ENCODE measurements around the gene R3HDM4. TPM values are rescaled to one million over a fixed set of nuclear protein-coding genes. Genes with fewer than 3 reads are reported as not detected.

The R3HDM4 gene
- total and polyA plus RNA-seq, 4 donors: 31.6 to 139 (median 77.7) TPM

- Histone ChIP-seq H3K9ac (ENCODE audit: insufficient read depth in 1 of 2, low read length in 2 of 2) (no peak overlapping the region), H3K4me1 (ENCODE audit: control insufficient read depth in 5 of 5, insufficient read depth in 5 of 5, low read length in 5 of 5) (peaks cover 3 to 30% (median 21%) of the 10 kb centered on the region in 5 donors), H3K4me3 (no peak overlapping the region), H3K27me3 (ENCODE audit: control insufficient read depth in 3 of 3, insufficient read depth in 3 of 3, low read length in 2 of 3) (no peaks in the 10 kb centered on the region), H3K27ac (ENCODE audit: low read depth in 1 of 2, low read length in 1 of 2) (no peak overlapping the region), H3K9me3 (ENCODE audit: control insufficient read depth in 4 of 4, insufficient read depth in 3 of 4, low read length in 3 of 4) (peaks cover 0 to 2% (median 0%) of the 10 kb centered on the region in 4 donors), H3K36me3 (ENCODE audit: control insufficient read depth in 4 of 4, insufficient read depth in 4 of 4, low read length in 4 of 4) (peaks cover 0 to 20% (median 8%) of the 10 kb centered on the region in 4 donors)
- TF ChIP-seq CTCF (IDR thresholded peaks at IDR 0.05; ENCODE audit: control extremely low read depth, extremely low read depth): no peak
- DNase-seq: no peak
- no peak for ATAC-seq (ENCODE audit: insufficient read depth, low FRiP score)
- WGBS, 2 donors: 87 to 88% methylated on average over 22 of the region's 22 CpGs
Measured at GRCh38 chr19:939439-939838, 26.4 kb upstream of the R3HDM4 start.

GRCh38 chr19:938233-938923, 25.4 kb upstream of the R3HDM4 start:
- peaks cover 3 to 38% (median 32%) of the 10 kb centered on the region in 5 donors for H3K4me1 ChIP-seq (ENCODE audit: control insufficient read depth in 5 of 5, insufficient read depth in 5 of 5, low read length in 5 of 5)
- H3K27me3 ChIP-seq (ENCODE audit: control insufficient read depth in 3 of 3, insufficient read depth in 3 of 3, low read length in 2 of 3): no peaks in the 10 kb centered on the region
- H3K9me3 ChIP-seq (ENCODE audit: control insufficient read depth in 4 of 4, insufficient read depth in 3 of 4, low read length in 3 of 4): no peaks in the 10 kb centered on the region
- H3K27ac ChIP-seq (ENCODE audit: low read depth in 1 of 2, low read length in 1 of 2): no peak overlapping the region
- no peak overlapping the region for H3K4me3 ChIP-seq
- TF ChIP-seq CTCF (IDR thresholded peaks at IDR 0.05; ENCODE audit: control extremely low read depth, extremely low read depth): no peak
- ATAC-seq (ENCODE audit: insufficient read depth, low FRiP score) (no peak), DNase-seq (no peak)
- H3K36me3 ChIP-seq (ENCODE audit: control insufficient read depth in 4 of 4, insufficient read depth in 4 of 4, low read length in 4 of 4): peaks cover 0 to 17% (median 7%) of the 10 kb centered on the region in 4 donors
- H3K9ac ChIP-seq (ENCODE audit: insufficient read depth in 1 of 2, low read length in 2 of 2): no peak overlapping the region
- WGBS, 2 donors: 90 to 91% methylated on average over 23 of the region's 23 CpGs

GRCh38 chr19:937259-937694, 24.3 kb upstream of the R3HDM4 start:
- DNase-seq: no peak
- ATAC-seq (ENCODE audit: insufficient read depth, low FRiP score): no peak
- H3K9ac ChIP-seq (ENCODE audit: insufficient read depth in 1 of 2, low read length in 2 of 2): no peak overlapping the region
- peaks cover 0 to 13% (median 5%) of the 10 kb centered on the region in 4 donors for H3K36me3 ChIP-seq (ENCODE audit: control insufficient read depth in 4 of 4, insufficient read depth in 4 of 4, low read length in 4 of 4)
- WGBS, 2 donors: 83 to 87% methylated on average over 16 of the region's 16 CpGs
- no peak overlapping the region for H3K27ac ChIP-seq (ENCODE audit: low read depth in 1 of 2, low read length in 1 of 2)
- no peak for TF ChIP-seq CTCF (IDR thresholded peaks at IDR 0.05; ENCODE audit: control extremely low read depth, extremely low read depth)
- peaks cover 7 to 43% (median 40%) of the 10 kb centered on the region in 5 donors for H3K4me1 ChIP-seq (ENCODE audit: control insufficient read depth in 5 of 5, insufficient read depth in 5 of 5, low read length in 5 of 5)
- H3K4me3 ChIP-seq: no peak overlapping the region
- no peaks in the 10 kb centered on the region for H3K9me3 ChIP-seq (ENCODE audit: control insufficient read depth in 4 of 4, insufficient read depth in 3 of 4, low read length in 3 of 4)
- H3K27me3 ChIP-seq (ENCODE audit: control insufficient read depth in 3 of 3, insufficient read depth in 3 of 3, low read length in 2 of 3): no peaks in the 10 kb centered on the region
